GM12878 (cell line): Measurements from ENCODE around the gene AOPEP. TPM values are rescaled to one million over a fixed set of nuclear protein-coding genes. Genes with fewer than 3 reads are reported as not detected.
A peak's percentile ranks its signal among the peaks of the same experiment; 100 is the strongest.

ENCODE experiments used
- ATAC-seq: fragments of 200-7000 bp; cut with Tn5 transposase; 3 replicates; pipeline ENCODE4 v1.9.1; 2020; ENCODE audit warnings: mild to moderate bottlenecking, moderate library complexity
- BruUV-seq: library from RNA; stranded (reverse); fragments of 400-500 nt; replicated peaks from 2 replicates; lab custom pipeline; 2021; lab: Mats Ljungman, UMichigan
- CTCF ChIA-PET: fragments of 300-600 bp; sonication (Branson Sonifier 250); formaldehyde crosslinking; extraction: SDS; loops from one replicate; lab custom pipeline; 2021; ENCODE audit warnings: inconsistent platforms; lab: Yijun Ruan, JAX
- POLR2A ChIA-PET: fragments of 350-600 bp; formaldehyde crosslinking; extraction: SDS; loops from one replicate; lab custom pipeline; 2021; ENCODE audit warnings: inconsistent platforms; lab: Charles Lee
- RAD21 ChIA-PET: fragments of 300-600 bp; sonication (Branson Sonifier 250); formaldehyde crosslinking; loops from one replicate; lab custom pipeline; 2023; ENCODE audit warnings: antibody characterized with exemption; ENCODE audit not compliant: unreplicated experiment; lab: Charles Lee
- SMC1A ChIA-PET: fragments of 300-600 bp; sonication (Branson Sonifier 250); formaldehyde crosslinking; loops from one replicate; lab custom pipeline; 2023; ENCODE audit not compliant: unreplicated experiment, uncharacterized antibody; lab: Charles Lee
- DNase-seq: peaks from one replicate; pipeline ENCODE4 v3.0.0-alpha.2; 2011; ENCODE audit warnings: low read depth, low spot score
- FAIRE-seq: peaks from 3 replicates; lab custom pipeline; 2011; peaks lifted over from hg19 to GRCh38; lab: Jason Lieb, UNC
- H2AFZ ChIP-seq: 2 replicates; pipeline ENCODE4 v1.6.0; 2011; ENCODE audit warnings: low read depth, low read length, control low read depth; ENCODE audit not compliant: control insufficient read depth
- H3K27ac ChIP-seq: 2 replicates; pipeline ENCODE4 v1.5.1; 2011; ENCODE audit warnings: control low read depth; ENCODE audit not compliant: control insufficient read depth, insufficient read depth
- H3K27me3 ChIP-seq, 2 experiments: replicated peaks in 1 of 2; 2 replicates each; pipeline versions ENCODE4 v1.6.0 to v1.6.1; 2011; ENCODE audit warnings: low read length in 1 of 2; ENCODE audit not compliant: control insufficient read depth in 2 of 2, insufficient read depth in 2 of 2
- H3K36me3 ChIP-seq, 2 experiments: 2 replicates each; pipeline ENCODE4 v1.5.1; 2011; ENCODE audit warnings: low read length in 1 of 2; ENCODE audit not compliant: control insufficient read depth in 2 of 2, insufficient read depth in 2 of 2
- H3K4me1 ChIP-seq: 2 replicates; pipeline ENCODE4 v1.6.1; 2011; ENCODE audit warnings: mild to moderate bottlenecking, low read length, moderate library complexity, mixed read lengths; ENCODE audit not compliant: control insufficient read depth, insufficient read depth
- H3K4me2 ChIP-seq: 2 replicates; pipeline ENCODE4 v1.6.0; 2011; ENCODE audit warnings: control low read depth; ENCODE audit not compliant: control insufficient read depth, insufficient read depth
- H3K4me3 ChIP-seq: fragments of 200-600 bp; sonication (generic); 2 replicates; pipeline ENCODE4 v1.5.1; 2016
- H3K79me2 ChIP-seq: 2 replicates; pipeline ENCODE4 v1.6.0; 2011; ENCODE audit warnings: low read length; ENCODE audit not compliant: control insufficient read depth, insufficient read depth
- H3K9ac ChIP-seq: 2 replicates; pipeline ENCODE4 v1.8.0; 2011; ENCODE audit warnings: low read length, control low read depth, mixed read lengths; ENCODE audit not compliant: control insufficient read depth, insufficient read depth
- H3K9me3 ChIP-seq: replicated peaks from 3 replicates; pipeline ENCODE4 v1.5.1; 2011; ENCODE audit warnings: mild to moderate bottlenecking, low read length; ENCODE audit not compliant: control insufficient read depth, insufficient read depth
- H4K20me1 ChIP-seq: 2 replicates; pipeline ENCODE4 v1.6.0; 2011; ENCODE audit not compliant: control insufficient read depth, insufficient read depth
- CREB1 ChIP-seq: IDR thresholded peaks from 2 replicates; pipeline ENCODE4 v1.6.1; 2012; ENCODE audit warnings: low read depth, mild to moderate bottlenecking, inconsistent platforms
- NFIC ChIP-seq: IDR thresholded peaks from 2 replicates; pipeline ENCODE4 v1.6.1; 2012; ENCODE audit warnings: low read depth, mild to moderate bottlenecking, inconsistent platforms, low read length, moderate library complexity
- NFYB ChIP-seq: IDR thresholded peaks from 2 replicates; pipeline ENCODE4 v1.6.1; 2011; ENCODE audit warnings: low read depth, mild to moderate bottlenecking, low read length, improper control_type of control experiment, moderate library complexity; ENCODE audit not compliant: insufficient read depth
- PKNOX1 ChIP-seq: fragments of 450-650 bp; IDR thresholded peaks from 2 replicates; pipeline ENCODE4 v1.6.1; 2016; ENCODE audit warnings: mild to moderate bottlenecking
- RELA ChIP-seq: fragments of 450-650 bp; IDR thresholded peaks from 2 replicates; pipeline ENCODE4 v1.8.0; 2014; ENCODE audit warnings: borderline replicate concordance; ENCODE audit not compliant: partially characterized antibody
- RUNX3 ChIP-seq: IDR thresholded peaks from 2 replicates; pipeline ENCODE4 v1.6.1; 2012; ENCODE audit warnings: low read length, inconsistent platforms
- TCF3 ChIP-seq: IDR thresholded peaks from 2 replicates; pipeline ENCODE4 v1.6.1; 2012; ENCODE audit warnings: low read depth, mild to moderate bottlenecking, low read length, borderline replicate concordance; ENCODE audit not compliant: insufficient read depth
- ZBTB4 ChIP-seq: fragments of 450-650 bp; formaldehyde crosslinking; IDR thresholded peaks from 2 replicates; pipeline ENCODE4 v1.4.0; 2022; ENCODE audit warnings: mild to moderate bottlenecking, moderate library complexity
- ZSCAN29 ChIP-seq: fragments of 450-650 bp; IDR thresholded peaks from 2 replicates; pipeline ENCODE4 v1.6.1; 2017; ENCODE audit warnings: mild to moderate bottlenecking, moderate library complexity
- WGBS: methylation state at CpG from one replicate; pipeline ENCODE4 v1.1.6; 2016; ENCODE audit warnings: low lambda C conversion rate; ENCODE audit not compliant: insufficient replicate concordance, insufficient coverage; ENCODE audit errors: missing lambda C conversion rate; 5-methylcytosine and 5-hydroxymethylcytosine counted together
- in situ Hi-C: fragments of 300-500 bp; cut with MboI; formaldehyde crosslinking; loops from 9 replicates; pipeline ENCODE4 v1.14.3; 2018; ENCODE audit warnings: mixed read lengths
- intact Hi-C: fragments of 100-400 bp; cut with micrococcal nuclease; formaldehyde crosslinking; loops from one replicate; pipeline ENCODE4 v1.14.2; 2022; ENCODE audit not compliant: unreplicated experiment
- polyA plus RNA-seq, 11 experiments: library from polyadenylated mRNA; depleted of rRNA in 4 of 11; unstranded in 6 of 11; stranded (reverse) in 5 of 11; fragments of >200 nt; fragmentation: Nextera tagmentation in 4 of 11; fragmentation: Illumina TruSeq in 1 of 11; extraction: Ambion mirVana in 4 of 11; extraction: Trizol in 1 of 11; gene quantifications; 1 replicate in 1 of 11; 2 replicates in 10 of 11; pipeline versions ENCODE4 v1.2.1 to v1.2.3, GENCODE V29; 2011 to 2016; ENCODE audit warnings: inconsistent platforms in 2 of 11, missing spikeins in 2 of 11, low read depth in 1 of 11
- total RNA-seq, 4 experiments: library from RNA; depleted of rRNA in 3 of 4; stranded (reverse); fragments of >200 nt in 3 of 4; fragmentation: Illumina TruSeq in 1 of 4; extraction: Trizol in 1 of 4; gene quantifications; 2 replicates each; pipeline versions ENCODE4 v1.2.1 to v1.2.3, GENCODE V29; 2013 to 2021

AOPEP gene
- total and polyA plus RNA-seq, 10 of the 15 experiments (the other 5 are each of a cell fraction or from before 2014, with no cell fraction given), result 2.3 to 16.9 (median 10.1) TPM

- no peak overlapping the region for H3K4me3 ChIP-seq
- BruUV-seq, result no TSS peak
- WGBS, result 77% methylated on average over 9 of the region's 9 CpGs
- intact Hi-C loops, result loop anchor here (1.0 to 5.0 kb wide), 3 partner anchors 343 to 459 kb away; no protein-coding TSS in a partner anchor
- no peaks in the 10 kb centered on the region for H3K27me3 ChIP-seq
- ATAC-seq, result no peak
- H3K9me3 ChIP-seq, result no peaks in the 10 kb centered on the region
- no peak overlapping the region for H3K9ac ChIP-seq
- no peaks in the 10 kb centered on the region for H3K4me1 ChIP-seq
- in situ Hi-C loops, result loop anchor here (5.0 kb wide), 1 partner anchor 444 kb away; no protein-coding TSS in a partner anchor
- DNase-seq, result no peak
- CTCF ChIA-PET, result interaction anchor here (0.7 to 10.6 kb wide), 21 partner anchors 9 to 459 kb away, joined by 3 to 355 read pairs (median 5); no protein-coding TSS in a partner anchor
- no peak overlapping the region for H2AFZ ChIP-seq
- H4K20me1 ChIP-seq, result no peaks in the 10 kb centered on the region
- SMC1A ChIA-PET, result interaction anchor here (0.9 to 6.4 kb wide), 16 partner anchors 10 to 457 kb away, joined by 3 to 143 read pairs (median 4); no protein-coding TSS in a partner anchor
- no peaks in the 10 kb centered on the region for H3K36me3 ChIP-seq
- no peak overlapping the region for H3K27ac ChIP-seq
- POLR2A ChIA-PET, result interaction anchor here (1.8 kb wide), 1 partner anchor 445 kb away, joined by 5 read pairs; no protein-coding TSS in a partner anchor
- no peak for FAIRE-seq
- RAD21 ChIA-PET, result interaction anchor here (1.4 to 7.7 kb wide), 8 partner anchors 41 to 471 kb away, joined by 3 to 134 read pairs (median 20); no protein-coding TSS in a partner anchor
- no peaks in the 10 kb centered on the region for H3K79me2 ChIP-seq
- TF ChIP-seq ZSCAN29, result no peak
- TF ChIP-seq RELA, result no peak
- no peak overlapping the region for H3K4me2 ChIP-seq
Observed at GRCh38 chr9:95126739-95127138, 400.2 kb downstream of the AOPEP start.

GRCh38 chr9:95127249-95128176 lies 401.0 kb downstream of the AOPEP start:
- in situ Hi-C loops, result loop anchor here (5.0 kb wide), 1 partner anchor 445 kb away; no protein-coding TSS in a partner anchor
- H3K9ac ChIP-seq, result no peak overlapping the region
- TF ChIP-seq CREB1 (no peak), RUNX3 (no peak), PKNOX1 (no peak), TCF3 (no peak), NFYB (no peak), NFIC (no peak), ZBTB4 (no peak)

More at GRCh38 chr9:95127249-95128176, 401.0 kb downstream of the AOPEP start:
- ATAC-seq (peak; percentile 97), FAIRE-seq (no peak), DNase-seq (no peak)
- no peaks in the 10 kb centered on the region for H3K9me3 ChIP-seq
- no peak overlapping the region for H3K27ac ChIP-seq
- 34% methylated on average over 35 of the region's 35 CpGs for WGBS
- H3K4me2 ChIP-seq, result no peak overlapping the region
- H4K20me1 ChIP-seq, result no peaks in the 10 kb centered on the region
- H3K4me3 ChIP-seq, result no peak overlapping the region
- H3K4me1 ChIP-seq, result no peaks in the 10 kb centered on the region
- H3K27me3 ChIP-seq, result no peaks in the 10 kb centered on the region
- no peak overlapping the region; the same call in 1 of the 2 replicates for H2AFZ ChIP-seq
- no TSS peak for BruUV-seq
- intact Hi-C loops, result loop anchor here (1.0 to 5.0 kb wide), 3 partner anchors 344 to 460 kb away; no protein-coding TSS in a partner anchor
- ChIA-PET CTCF (interaction anchor here (0.6 to 10.6 kb wide), 42 partner anchors 9 to 459 kb away, joined by 3 to 355 read pairs (median 4); partner anchors contain the start of gene AOPEP), RAD21 (interaction anchor here (0.6 to 7.7 kb wide), 20 partner anchors 8 to 573 kb away, joined by 3 to 134 read pairs (median 4); partner anchors contain the start of gene PCAT7), POLR2A (interaction anchor here (1.0 to 1.8 kb wide), 2 partner anchors 12 to 446 kb away, joined by 4 to 5 read pairs; no protein-coding TSS in a partner anchor), SMC1A (interaction anchor here (0.6 to 6.4 kb wide), 22 partner anchors 9 to 458 kb away, joined by 3 to 143 read pairs (median 4); no protein-coding TSS in a partner anchor)
- H3K79me2 ChIP-seq, result no peaks in the 10 kb centered on the region
- H3K36me3 ChIP-seq, result no peaks in the 10 kb centered on the region
